ENCODE data around the gene MALAT1. TPM values are rescaled to one million over a fixed set of nuclear protein-coding genes. Genes with fewer than 3 reads are reported as not detected.
A peak's percentile ranks its signal among the peaks of the same experiment; 100 is the strongest.

The MALAT1 gene
- total RNA-seq, 6 donors from 2014 or later: 9,697 to 52,390 (median 19,698) TPM

DNA sequence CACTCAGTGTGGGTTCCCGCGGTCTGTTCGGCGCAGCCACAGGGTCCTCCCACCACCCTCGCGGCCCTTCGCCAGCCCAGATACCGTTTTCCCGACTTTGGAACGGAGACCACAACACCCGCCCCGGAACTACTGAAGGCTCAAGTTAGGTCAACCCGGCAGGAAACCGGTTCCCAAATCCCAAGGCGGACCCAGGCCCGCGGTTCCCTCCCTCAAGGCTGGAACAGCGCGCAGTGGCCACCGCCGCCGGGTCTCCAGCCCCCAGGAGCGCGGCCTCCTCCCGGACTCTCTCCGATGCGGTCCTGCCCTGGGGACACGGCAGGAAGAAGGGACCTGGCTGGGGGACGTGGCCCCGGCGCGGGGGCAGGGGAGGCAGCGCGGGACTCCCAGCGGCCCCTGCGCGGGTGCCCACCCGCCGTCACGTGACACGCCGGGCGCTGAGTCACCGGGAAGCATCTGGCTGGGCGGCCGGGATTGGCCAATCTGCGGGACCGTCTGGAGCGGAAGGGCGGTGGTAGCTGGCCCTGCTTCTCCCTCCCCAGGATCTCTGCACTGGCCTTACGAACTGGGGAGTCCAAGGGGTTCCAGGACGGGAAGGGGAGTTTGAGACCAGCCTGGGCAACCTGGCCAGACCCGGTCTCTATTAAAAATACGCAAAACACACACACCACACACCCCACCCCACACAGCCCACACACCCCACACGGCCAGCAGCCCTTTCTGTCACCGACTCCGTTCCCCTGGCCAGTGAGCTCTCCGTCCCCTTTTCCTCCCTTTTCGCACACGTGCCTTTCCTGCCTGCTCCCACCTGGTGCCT, 21.5 kb upstream of the MALAT1 start:
- WGBS, 2 donors: 0 to 1% methylated on average over 29 to 48 of the region's 60 CpGs
- H3K4me3 ChIP-seq: peak overlapping the region; percentile 52 to 69 (median 64)
- no peaks in the 10 kb centered on the region for H3K27me3 ChIP-seq
- no peaks in the 10 kb centered on the region for H3K36me3 ChIP-seq
- peak; percentile 99 for DNase-seq
- peaks cover 47 to 54% (median 50%) of the 10 kb centered on the region in 4 donors for H3K4me1 ChIP-seq
- H3K9me3 ChIP-seq: no peaks in the 10 kb centered on the region
- TF ChIP-seq, protein P1, sequence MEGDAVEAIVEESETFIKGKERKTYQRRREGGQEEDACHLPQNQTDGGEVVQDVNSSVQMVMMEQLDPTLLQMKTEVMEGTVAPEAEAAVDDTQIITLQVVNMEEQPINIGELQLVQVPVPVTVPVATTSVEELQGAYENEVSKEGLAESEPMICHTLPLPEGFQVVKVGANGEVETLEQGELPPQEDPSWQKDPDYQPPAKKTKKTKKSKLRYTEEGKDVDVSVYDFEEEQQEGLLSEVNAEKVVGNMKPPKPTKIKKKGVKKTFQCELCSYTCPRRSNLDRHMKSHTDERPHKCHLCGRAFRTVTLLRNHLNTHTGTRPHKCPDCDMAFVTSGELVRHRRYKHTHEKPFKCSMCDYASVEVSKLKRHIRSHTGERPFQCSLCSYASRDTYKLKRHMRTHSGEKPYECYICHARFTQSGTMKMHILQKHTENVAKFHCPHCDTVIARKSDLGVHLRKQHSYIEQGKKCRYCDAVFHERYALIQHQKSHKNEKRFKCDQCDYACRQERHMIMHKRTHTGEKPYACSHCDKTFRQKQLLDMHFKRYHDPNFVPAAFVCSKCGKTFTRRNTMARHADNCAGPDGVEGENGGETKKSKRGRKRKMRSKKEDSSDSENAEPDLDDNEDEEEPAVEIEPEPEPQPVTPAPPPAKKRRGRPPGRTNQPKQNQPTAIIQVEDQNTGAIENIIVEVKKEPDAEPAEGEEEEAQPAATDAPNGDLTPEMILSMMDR (IDR thresholded peaks at IDR 0.05): peak in 2 of 6 experiments; percentile 12 to 26
- TF ChIP-seq POLR2AphosphoS5 (IDR thresholded peaks at IDR 0.05) (peak; percentile 98 to 99), EP300 (IDR thresholded peaks at IDR 0.05) (peak in 2 of 4 donors; percentile 69 to 96), POLR2A (IDR thresholded peaks at IDR 0.05) (peak; percentile 73 to 99 (median 95))
- peak; percentile 95 for ATAC-seq (ENCODE audit: low FRiP score in 2 of 2)
- H3K27ac ChIP-seq: peak overlapping the region; percentile 97 to 100 (median 97)

DNA sequence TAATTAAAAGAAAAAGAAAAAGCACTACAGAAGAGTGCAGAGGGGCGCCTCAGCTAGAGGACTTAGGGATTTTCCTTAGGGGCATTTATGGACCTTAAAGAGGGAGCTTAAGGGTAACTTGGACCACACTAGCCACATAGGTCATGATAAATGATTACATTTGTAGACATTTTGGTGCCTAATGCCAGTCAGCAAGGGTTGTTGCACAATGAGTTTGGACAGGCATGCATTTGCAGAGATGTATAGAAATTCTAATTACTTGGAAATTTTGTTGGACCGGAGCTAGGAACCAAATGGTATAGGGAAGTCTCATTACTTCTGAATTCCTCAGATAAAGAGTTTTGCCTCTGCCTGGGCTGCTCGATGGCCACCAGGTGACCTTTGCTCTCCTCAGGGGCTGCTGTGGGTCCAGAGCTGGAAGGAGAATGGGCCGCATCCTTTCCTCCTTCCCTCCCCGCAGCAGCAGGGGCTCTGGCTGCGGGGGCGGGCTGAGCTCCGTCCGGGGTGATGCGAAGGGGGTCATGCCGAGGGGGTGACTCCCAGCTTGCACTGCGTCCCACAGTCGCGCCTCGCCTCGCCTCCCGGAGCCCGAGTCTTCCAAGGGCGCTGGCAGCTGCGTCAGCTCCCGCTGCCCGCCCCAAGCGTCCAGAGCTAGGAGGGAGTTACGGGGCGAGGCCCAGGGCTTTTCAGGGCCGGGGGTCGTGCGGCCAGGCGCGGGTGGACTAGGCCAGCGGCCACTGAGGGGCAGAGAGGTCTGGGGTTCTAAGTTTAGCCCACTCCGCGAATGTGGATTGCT, 20.3 kb upstream of the MALAT1 start:
- TF ChIP-seq, protein P1 (IDR thresholded peaks at IDR 0.05): no peak
- no peak for TF ChIP-seq EP300 (IDR thresholded peaks at IDR 0.05)
- peak in 1 of 4 donors; percentile 34 for TF ChIP-seq POLR2A (IDR thresholded peaks at IDR 0.05)
- TF ChIP-seq POLR2AphosphoS5 (IDR thresholded peaks at IDR 0.05): peak; percentile 16 to 65
- WGBS, 2 donors: 70 to 76% methylated on average over 5 to 30 of the region's 33 CpGs
- Histone ChIP-seq H3K27ac (peak overlapping the region; percentile 97 to 100 (median 97)), H3K4me3 (peak overlapping the region in 3 of 4 donors; percentile 52 to 69 (median 63)), H3K36me3 (no peaks in the 10 kb centered on the region), H3K4me1 (peaks cover 38 to 45% (median 41%) of the 10 kb centered on the region in 4 donors), H3K9me3 (no peaks in the 10 kb centered on the region), H3K27me3 (no peaks in the 10 kb centered on the region)
- ATAC-seq (ENCODE audit: low FRiP score in 2 of 2) (peak; percentile 27 to 37), DNase-seq (peak in 1 of 2 donors; percentile 89)

GRCh38 chr11:65479184-65480145, 19.4 kb upstream of the MALAT1 start:
- 71 to 74% methylated on average over 9 to 11 of the region's 11 CpGs for WGBS, 2 donors

More at GRCh38 chr11:65479184-65480145, 19.4 kb upstream of the MALAT1 start:
- TF ChIP-seq POLR2AphosphoS5 (IDR thresholded peaks at IDR 0.05): peak in 1 of 2 donors; percentile 60
- TF ChIP-seq, protein P1 (IDR thresholded peaks at IDR 0.05): peak in 3 of 6 experiments; percentile 10 to 42 (median 40)
- TF ChIP-seq POLR2A (IDR thresholded peaks at IDR 0.05): peak in 1 of 4 donors; percentile 3
- peak in 1 of 4 donors; percentile 39 for TF ChIP-seq EP300 (IDR thresholded peaks at IDR 0.05)
- Histone ChIP-seq H3K27me3 (no peaks in the 10 kb centered on the region), H3K36me3 (no peaks in the 10 kb centered on the region), H3K4me3 (peak overlapping the region in 2 of 4 donors; percentile 16 to 63), H3K27ac (peak overlapping the region; percentile 97 to 100 (median 97)), H3K9me3 (no peaks in the 10 kb centered on the region), H3K4me1 (peaks cover 38 to 45% (median 41%) of the 10 kb centered on the region in 4 donors)
- peak in 1 of 2 donors; percentile 72 for DNase-seq
- ATAC-seq (ENCODE audit: low FRiP score in 2 of 2): peak; percentile 44 to 56

Measured in upper lobe of left lung (tissue), 6 donors.